K562 (cell line): ENCODE measurements around the gene MAK. TPM values are rescaled to one million over a fixed set of nuclear protein-coding genes. Genes with fewer than 3 reads are reported as not detected.

Source experiments
- ATF1 ChIP-seq, 2 experiments: fragments of 450-650 bp in 1 of 2; IDR thresholded peaks; 2 replicates each; pipeline ENCODE4 v1.6.1; 2016; ENCODE audit warnings: missing compliant biosample characterization in 1 of 2, missing genetic modification characterization in 1 of 2
- DDX20 ChIP-seq: fragments of 450-650 bp; IDR thresholded peaks from 2 replicates; pipeline ENCODE4 v1.6.1; 2016; ENCODE audit warnings: missing genetic modification characterization, low read depth, mild to moderate bottlenecking, missing compliant biosample characterization, moderate library complexity
- GATA2 ChIP-seq: sonication (generic); formaldehyde crosslinking; IDR thresholded peaks from 2 replicates; pipeline ENCODE4 v1.4.0; 2020; ENCODE audit warnings: mild to moderate bottlenecking, missing genetic modification reagents
- HNRNPK ChIP-seq: fragments of 200-400 bp; formaldehyde crosslinking; IDR thresholded peaks from one replicate; pipeline ENCODE4 v1.6.1; 2018; ENCODE audit warnings: mild to moderate bottlenecking, low read depth, low read length; ENCODE audit not compliant: poor library complexity, severe bottlenecking
- JUNB ChIP-seq: fragments of 450-650 bp; formaldehyde crosslinking; conservative IDR thresholded peaks from 2 replicates; pipeline ENCODE4 v1.4.0; 2020; ENCODE audit warnings: mild to moderate bottlenecking
- JUND ChIP-seq, 2 experiments: IDR thresholded peaks; 2 replicates in 1 of 2; 3 replicates in 1 of 2; pipeline ENCODE4 v1.6.1; 2011; ENCODE audit warnings: borderline replicate concordance in 2 of 2, low read depth in 2 of 2, low read length in 2 of 2, improper control_type of control experiment in 1 of 2, missing biosample characterization in 1 of 2, missing genetic modification characterization in 1 of 2, missing genetic modification reagents in 1 of 2
- KLF16 ChIP-seq: IDR thresholded peaks from 2 replicates; pipeline ENCODE4 v1.6.1; 2016; ENCODE audit warnings: antibody characterized with exemption
- KLF6 ChIP-seq: fragments of 250-450 bp; sonication (Bioruptor Pico); IDR thresholded peaks from 2 replicates; pipeline ENCODE4 v1.4.0; 2020; ENCODE audit warnings: mild to moderate bottlenecking, moderate library complexity, borderline replicate concordance
- MYBL2 ChIP-seq, 2 experiments: fragments of 450-650 bp in 1 of 2; sonication (generic) in 1 of 2; formaldehyde crosslinking in 1 of 2; IDR thresholded peaks; 2 replicates each; pipeline versions ENCODE4 v1.6.1 to v1.8.1; 2017 to 2022; ENCODE audit warnings: borderline replicate concordance in 1 of 2, inconsistent platforms in 1 of 2, low read depth in 1 of 2, mild to moderate bottlenecking in 1 of 2, missing genetic modification reagents in 1 of 2, moderate library complexity in 1 of 2
- NEUROD1 ChIP-seq: fragments of 150-350 bp; IDR thresholded peaks from 2 replicates; pipeline ENCODE4 v1.6.1; 2014; ENCODE audit warnings: borderline replicate concordance, low read length, low read depth; ENCODE audit not compliant: partially characterized antibody
- POLR2G ChIP-seq: fragments of 200-400 bp; formaldehyde crosslinking; IDR thresholded peaks from 2 replicates; pipeline ENCODE4 v1.6.1; 2017; ENCODE audit warnings: low read depth, mild to moderate bottlenecking, antibody characterized with exemption, low read length, moderate library complexity
- STAT5A ChIP-seq: IDR thresholded peaks from 2 replicates; pipeline ENCODE4 v1.6.1; 2012; ENCODE audit warnings: low read length, inconsistent platforms, borderline replicate concordance
- TBL1XR1 ChIP-seq, 2 experiments: IDR thresholded peaks; 2 replicates each; pipeline ENCODE4 v1.6.1; 2012; ENCODE audit warnings: improper control_type of control experiment in 2 of 2, low read length in 2 of 2, mild to moderate bottlenecking in 1 of 2
- ZNF282 ChIP-seq: sonication (generic); formaldehyde crosslinking; IDR thresholded peaks from 2 replicates; pipeline ENCODE4 v1.8.1; 2023; ENCODE audit warnings: missing genetic modification reagents
- ZNF586 ChIP-seq: fragments of 450-650 bp; formaldehyde crosslinking; conservative IDR thresholded peaks from 2 replicates; pipeline ENCODE4 v1.4.0; 2020; ENCODE audit warnings: mild to moderate bottlenecking, moderate library complexity
- polyA plus RNA-seq, 8 experiments: library from polyadenylated mRNA; depleted of rRNA in 4 of 8; stranded (reverse) in 5 of 8; unstranded in 3 of 8; fragments of >200 nt; fragmentation: Nextera tagmentation in 2 of 8; fragmentation: Illumina TruSeq in 1 of 8; extraction: Ambion mirVana in 2 of 8; extraction: Trizol in 1 of 8; gene quantifications; 2 replicates each; pipeline versions ENCODE4 v1.2.1 to v1.2.3, GENCODE V29; 2011 to 2014; ENCODE audit warnings: inconsistent platforms in 1 of 8, missing spikeins in 1 of 8
- total RNA-seq, 7 experiments: library from RNA; depleted of rRNA in 6 of 7; stranded (reverse); fragments of >200 nt in 6 of 7; fragmentation: Illumina TruSeq in 2 of 7; extraction: Trizol in 2 of 7; gene quantifications; 2 replicates each; pipeline versions ENCODE4 v1.2.1 to v1.2.3, GENCODE V29; 2011 to 2021; ENCODE audit warnings: low replicate concordance in 1 of 7
- TF ChIP-seq, protein P1 (sequence below): fragments of 450-650 bp; formaldehyde crosslinking; IDR thresholded peaks from 2 replicates; pipeline ENCODE4 v1.4.0; 2020; ENCODE audit warnings: mild to moderate bottlenecking, moderate library complexity
- TF ChIP-seq, protein P2 (sequence below), 3 experiments: IDR thresholded peaks in 2 of 3; conservative IDR thresholded peaks in 1 of 3; 2 replicates each; pipeline ENCODE4 v1.5.1; 2011 to 2012; ENCODE audit warnings: low read length in 3 of 3, mild to moderate bottlenecking in 3 of 3, control low read depth in 2 of 3, improper control_type of control experiment in 1 of 3, inconsistent platforms in 1 of 3, low read depth in 1 of 3, mixed read lengths in 1 of 3, moderate library complexity in 1 of 3; ENCODE audit not compliant: insufficient read depth in 2 of 3
- TF ChIP-seq, protein P3 (sequence below): fragments of 450-650 bp; IDR thresholded peaks from 2 replicates; pipeline ENCODE4 v1.6.1; 2016; ENCODE audit warnings: mild to moderate bottlenecking
- TF ChIP-seq, protein P4 (sequence below): fragments of 200-400 bp; formaldehyde crosslinking; IDR thresholded peaks from 2 replicates; pipeline ENCODE4 v1.6.1; 2017; ENCODE audit warnings: mild to moderate bottlenecking, low read depth, low read length, moderate library complexity

Gene MAK
- total and polyA plus RNA-seq, 9 of the 15 experiments (the other 6 are each of a cell fraction or from before 2014, with no cell fraction given), result 0.25 to 1.1 (median 0.53) TPM

DNA sequence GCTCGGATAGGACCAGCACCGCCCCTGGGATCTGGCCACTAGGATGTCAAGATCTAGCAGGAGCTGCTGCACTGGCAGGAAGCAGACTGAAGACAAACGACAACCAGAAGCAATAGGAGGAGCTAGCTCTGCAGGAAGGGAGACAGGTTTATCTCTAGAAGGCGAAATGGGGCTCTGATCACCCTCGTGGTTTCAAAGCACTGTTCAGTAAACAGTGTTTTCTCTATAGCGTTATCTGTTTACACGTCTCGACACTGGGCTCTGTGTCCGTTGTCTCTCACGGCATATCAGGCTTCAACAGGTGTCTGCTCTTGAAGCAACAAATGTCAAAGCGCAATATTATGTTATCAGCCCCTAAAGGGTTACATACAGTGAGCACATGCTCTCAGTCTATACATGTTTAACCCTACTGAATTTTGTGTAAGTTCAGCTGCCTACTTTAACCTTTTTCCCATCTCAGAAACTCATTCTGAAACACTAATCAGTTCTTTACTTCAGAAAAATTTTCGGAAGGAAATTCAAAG, 66.9 kb downstream of the MAK start (continued):
- TF ChIP-seq, protein P1, sequence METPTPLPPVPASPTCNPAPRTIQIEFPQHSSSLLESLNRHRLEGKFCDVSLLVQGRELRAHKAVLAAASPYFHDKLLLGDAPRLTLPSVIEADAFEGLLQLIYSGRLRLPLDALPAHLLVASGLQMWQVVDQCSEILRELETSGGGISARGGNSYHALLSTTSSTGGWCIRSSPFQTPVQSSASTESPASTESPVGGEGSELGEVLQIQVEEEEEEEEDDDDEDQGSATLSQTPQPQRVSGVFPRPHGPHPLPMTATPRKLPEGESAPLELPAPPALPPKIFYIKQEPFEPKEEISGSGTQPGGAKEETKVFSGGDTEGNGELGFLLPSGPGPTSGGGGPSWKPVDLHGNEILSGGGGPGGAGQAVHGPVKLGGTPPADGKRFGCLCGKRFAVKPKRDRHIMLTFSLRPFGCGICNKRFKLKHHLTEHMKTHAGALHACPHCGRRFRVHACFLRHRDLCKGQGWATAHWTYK (CRISPR knock-in tag), result no peak
- TF ChIP-seq HNRNPK (no peak), TBL1XR1 (IDR thresholded peaks at IDR 0.05; ENCODE audit: low read length in 2 of 2) (peak; percentile 78 to 96), JUNB (CRISPR knock-in tag) (no peak), MYBL2 (IDR thresholded peaks at IDR 0.05; ENCODE audit: low read depth) (no peak; the same call in 1 of the 2 replicates), MYBL2 (CRISPR knock-in tag; IDR thresholded peaks at IDR 0.05; ENCODE audit: borderline replicate concordance) (no peak), POLR2G (no peak), GATA2 (CRISPR knock-in tag) (peak; percentile 87), ZNF282 (no peak), STAT5A (peak; percentile 86), KLF6 (CRISPR knock-in tag) (no peak), JUND (IDR thresholded peaks at IDR 0.05; ENCODE audit: borderline replicate concordance, low read depth, low read length) (peak; percentile 71; the same call in 1 of the 2 replicates), JUND (tag; IDR thresholded peaks at IDR 0.05; ENCODE audit: borderline replicate concordance, low read depth, low read length) (peak; percentile 77; the same call in 2 of the 3 replicates), ZNF586 (no peak), KLF16 (peak; percentile 85), NEUROD1 (peak; percentile 75), DDX20 (tag) (no peak), ATF1 (CRISPR knock-in tag; IDR thresholded peaks at IDR 0.05) (no peak), ATF1 (tag; IDR thresholded peaks at IDR 0.05) (peak; percentile 70)
- TF ChIP-seq, protein P2, sequence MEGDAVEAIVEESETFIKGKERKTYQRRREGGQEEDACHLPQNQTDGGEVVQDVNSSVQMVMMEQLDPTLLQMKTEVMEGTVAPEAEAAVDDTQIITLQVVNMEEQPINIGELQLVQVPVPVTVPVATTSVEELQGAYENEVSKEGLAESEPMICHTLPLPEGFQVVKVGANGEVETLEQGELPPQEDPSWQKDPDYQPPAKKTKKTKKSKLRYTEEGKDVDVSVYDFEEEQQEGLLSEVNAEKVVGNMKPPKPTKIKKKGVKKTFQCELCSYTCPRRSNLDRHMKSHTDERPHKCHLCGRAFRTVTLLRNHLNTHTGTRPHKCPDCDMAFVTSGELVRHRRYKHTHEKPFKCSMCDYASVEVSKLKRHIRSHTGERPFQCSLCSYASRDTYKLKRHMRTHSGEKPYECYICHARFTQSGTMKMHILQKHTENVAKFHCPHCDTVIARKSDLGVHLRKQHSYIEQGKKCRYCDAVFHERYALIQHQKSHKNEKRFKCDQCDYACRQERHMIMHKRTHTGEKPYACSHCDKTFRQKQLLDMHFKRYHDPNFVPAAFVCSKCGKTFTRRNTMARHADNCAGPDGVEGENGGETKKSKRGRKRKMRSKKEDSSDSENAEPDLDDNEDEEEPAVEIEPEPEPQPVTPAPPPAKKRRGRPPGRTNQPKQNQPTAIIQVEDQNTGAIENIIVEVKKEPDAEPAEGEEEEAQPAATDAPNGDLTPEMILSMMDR (IDR thresholded peaks at IDR 0.05 in 2 of 3, conservative IDR thresholded peaks at IDR 0.05 in 1 of 3; ENCODE audit: insufficient read depth in 2 of 3, low read depth in 1 of 3, low read length in 3 of 3), result peak; percentile 33 to 49 (median 36); a peak in 5 of 6 replicates
- TF ChIP-seq, protein P3, sequence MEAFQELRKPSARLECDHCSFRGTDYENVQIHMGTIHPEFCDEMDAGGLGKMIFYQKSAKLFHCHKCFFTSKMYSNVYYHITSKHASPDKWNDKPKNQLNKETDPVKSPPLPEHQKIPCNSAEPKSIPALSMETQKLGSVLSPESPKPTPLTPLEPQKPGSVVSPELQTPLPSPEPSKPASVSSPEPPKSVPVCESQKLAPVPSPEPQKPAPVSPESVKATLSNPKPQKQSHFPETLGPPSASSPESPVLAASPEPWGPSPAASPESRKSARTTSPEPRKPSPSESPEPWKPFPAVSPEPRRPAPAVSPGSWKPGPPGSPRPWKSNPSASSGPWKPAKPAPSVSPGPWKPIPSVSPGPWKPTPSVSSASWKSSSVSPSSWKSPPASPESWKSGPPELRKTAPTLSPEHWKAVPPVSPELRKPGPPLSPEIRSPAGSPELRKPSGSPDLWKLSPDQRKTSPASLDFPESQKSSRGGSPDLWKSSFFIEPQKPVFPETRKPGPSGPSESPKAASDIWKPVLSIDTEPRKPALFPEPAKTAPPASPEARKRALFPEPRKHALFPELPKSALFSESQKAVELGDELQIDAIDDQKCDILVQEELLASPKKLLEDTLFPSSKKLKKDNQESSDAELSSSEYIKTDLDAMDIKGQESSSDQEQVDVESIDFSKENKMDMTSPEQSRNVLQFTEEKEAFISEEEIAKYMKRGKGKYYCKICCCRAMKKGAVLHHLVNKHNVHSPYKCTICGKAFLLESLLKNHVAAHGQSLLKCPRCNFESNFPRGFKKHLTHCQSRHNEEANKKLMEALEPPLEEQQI, result peak; percentile 86
- TF ChIP-seq, protein P4, sequence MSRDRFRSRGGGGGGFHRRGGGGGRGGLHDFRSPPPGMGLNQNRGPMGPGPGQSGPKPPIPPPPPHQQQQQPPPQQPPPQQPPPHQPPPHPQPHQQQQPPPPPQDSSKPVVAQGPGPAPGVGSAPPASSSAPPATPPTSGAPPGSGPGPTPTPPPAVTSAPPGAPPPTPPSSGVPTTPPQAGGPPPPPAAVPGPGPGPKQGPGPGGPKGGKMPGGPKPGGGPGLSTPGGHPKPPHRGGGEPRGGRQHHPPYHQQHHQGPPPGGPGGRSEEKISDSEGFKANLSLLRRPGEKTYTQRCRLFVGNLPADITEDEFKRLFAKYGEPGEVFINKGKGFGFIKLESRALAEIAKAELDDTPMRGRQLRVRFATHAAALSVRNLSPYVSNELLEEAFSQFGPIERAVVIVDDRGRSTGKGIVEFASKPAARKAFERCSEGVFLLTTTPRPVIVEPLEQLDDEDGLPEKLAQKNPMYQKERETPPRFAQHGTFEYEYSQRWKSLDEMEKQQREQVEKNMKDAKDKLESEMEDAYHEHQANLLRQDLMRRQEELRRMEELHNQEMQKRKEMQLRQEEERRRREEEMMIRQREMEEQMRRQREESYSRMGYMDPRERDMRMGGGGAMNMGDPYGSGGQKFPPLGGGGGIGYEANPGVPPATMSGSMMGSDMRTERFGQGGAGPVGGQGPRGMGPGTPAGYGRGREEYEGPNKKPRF, result no peak
